ENCODE measurements around the gene CHRND.

DNA sequence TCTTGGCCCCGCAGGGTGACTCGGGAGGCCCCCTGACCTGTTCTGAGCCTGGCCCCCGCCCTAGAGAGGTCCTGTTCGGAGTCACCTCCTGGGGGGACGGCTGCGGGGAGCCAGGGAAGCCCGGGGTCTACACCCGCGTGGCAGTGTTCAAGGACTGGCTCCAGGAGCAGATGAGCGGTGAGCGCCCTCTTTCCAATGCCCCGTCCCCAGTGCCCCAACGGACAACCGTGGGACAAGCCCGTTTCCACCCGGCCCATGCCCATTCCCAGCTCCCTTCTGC is 2.6 kb upstream of the CHRND start:
- no peak for TF ChIP-seq CTCF (IDR thresholded peaks at IDR 0.05; ENCODE audit: insufficient read depth, low read length)
- no peak for TF ChIP-seq GABPA (IDR thresholded peaks at IDR 0.05; ENCODE audit: low read depth)
- TF ChIP-seq POLR2AphosphoS5 (IDR thresholded peaks at IDR 0.05; ENCODE audit: low read depth) = no peak
